NCI-H2227 treated with DMSO at 0.1 percent for 48 hours (cell line): ENCODE results near the gene KLHL7.
"Not testable (repeated sequence)": the region's sequence is repeated elsewhere in the genome, so short reads cannot be mapped to it uniquely, and the experiment has no call there.

Experiments
- DNase-seq: peaks from one replicate; lab custom pipeline; 2025; lab: John Stamatoyannopoulos, UW

Gene KLHL7

GRCh38 chr7:23218196-23218595 is 112.6 kb downstream of the KLHL7 start:
- no peak for DNase-seq

- DNase-seq: peak; percentile 2
Observed at GRCh38 chr7:23220690-23221305, 115.2 kb downstream of the KLHL7 start.

- no peak for DNase-seq
Observed at GRCh38 chr7:23222439-23223030, 117.0 kb downstream of the KLHL7 start.

- DNase-seq: not testable (repeated sequence)
Observed at GRCh38 chr7:23224364-23224763, 118.8 kb downstream of the KLHL7 start.

GRCh38 chr7:23226844-23227450 is 121.4 kb downstream of the KLHL7 start:
- no peak for DNase-seq
